Mesendoderm (in vitro differentiated cells): ENCODE measurements around the gene ICA1.

Experiments used
- DNase-seq: peaks from one replicate; pipeline ENCODE4 v3.0.0; 2013
- H2AK5ac ChIP-seq: 2 replicates; pipeline ENCODE4 v1.6.1; 2013; ENCODE audit warnings: low read length, inconsistent platforms
- H2BK120ac ChIP-seq: 2 replicates; pipeline ENCODE4 v1.6.1; 2013; ENCODE audit warnings: low read depth, mild to moderate bottlenecking, low read length, moderate library complexity, mixed read lengths
- H2BK15ac ChIP-seq: replicated peaks from 2 replicates; pipeline ENCODE4 v1.6.1; 2013; ENCODE audit warnings: low read depth, mild to moderate bottlenecking, moderate library complexity
- H2BK5ac ChIP-seq: 2 replicates; pipeline ENCODE4 v1.6.1; 2013; ENCODE audit warnings: low read length, inconsistent platforms
- H3K18ac ChIP-seq: 2 replicates; pipeline ENCODE4 v1.6.1; 2013; ENCODE audit warnings: mild to moderate bottlenecking, low read length, mixed read lengths
- H3K23ac ChIP-seq: one replicate; pipeline ENCODE4 v1.6.1; 2013; ENCODE audit warnings: low read length
- H3K27ac ChIP-seq: 2 replicates; pipeline ENCODE4 v1.5.1; 2013; ENCODE audit warnings: low read depth, mild to moderate bottlenecking, inconsistent platforms, low read length, moderate library complexity
- H3K27me3 ChIP-seq: 2 replicates; pipeline ENCODE4 v1.6.1; 2013; ENCODE audit warnings: low read length, control low read depth, mild to moderate bottlenecking, inconsistent platforms; ENCODE audit not compliant: insufficient read depth, poor library complexity
- H3K36me3 ChIP-seq: 2 replicates; pipeline ENCODE4 v1.6.1; 2013; ENCODE audit warnings: low read length, inconsistent platforms; ENCODE audit not compliant: control insufficient read depth, insufficient read depth
- H3K4ac ChIP-seq: one replicate; pipeline ENCODE4 v1.6.1; 2013; ENCODE audit warnings: low read depth, mild to moderate bottlenecking, low read length, moderate library complexity
- H3K4me1 ChIP-seq: 2 replicates; pipeline ENCODE4 v1.6.1; 2013; ENCODE audit warnings: low read depth, low read length, inconsistent platforms; ENCODE audit not compliant: control insufficient read depth
- H3K4me2 ChIP-seq: 2 replicates; pipeline ENCODE4 v1.6.1; 2013; ENCODE audit warnings: low read length
- H3K4me3 ChIP-seq: 2 replicates; pipeline ENCODE4 v1.5.1; 2013; ENCODE audit warnings: mild to moderate bottlenecking, low read length
- H3K56ac ChIP-seq: one replicate; pipeline ENCODE4 v1.6.1; 2013; ENCODE audit warnings: low read length
- H3K79me1 ChIP-seq: 2 replicates; pipeline ENCODE4 v1.6.1; 2013; ENCODE audit warnings: low read length, inconsistent platforms
- H3K79me2 ChIP-seq: 2 replicates; pipeline ENCODE4 v1.6.1; 2013; ENCODE audit warnings: mild to moderate bottlenecking, low read length; ENCODE audit not compliant: control insufficient read depth, insufficient read depth
- H3K9ac ChIP-seq: 2 replicates; pipeline ENCODE4 v1.6.1; 2013; ENCODE audit warnings: low read length, inconsistent platforms
- H4K5ac ChIP-seq: one replicate; pipeline ENCODE4 v1.6.1; 2013; ENCODE audit warnings: low read length
- H4K8ac ChIP-seq: one replicate; pipeline ENCODE4 v1.6.1; 2013; ENCODE audit warnings: low read depth, mild to moderate bottlenecking, control low read depth, low read length, moderate library complexity
- WGBS: extraction: QIAGEN DNeasy Blood & Tissue Kit; methylation state at CpG from one replicate; pipeline ENCODE4 v1.1.7; 2013; ENCODE audit warnings: low lambda C conversion rate, missing lambda C conversion rate; ENCODE audit not compliant: insufficient coverage; ENCODE audit errors: extremely low coverage; 5-methylcytosine and 5-hydroxymethylcytosine counted together

The ICA1 gene

GRCh38 chr7:8214244-8214824 lies 47.6 kb downstream of the ICA1 start:
- DNase-seq: no peak
- H3K9ac ChIP-seq: no peak overlapping the region
- H3K4ac ChIP-seq: no peak overlapping the region
- no peaks in the 10 kb centered on the region for H3K27me3 ChIP-seq
- H3K79me1 ChIP-seq: no peaks in the 10 kb centered on the region
- H3K4me1 ChIP-seq: peaks cover 3% of the 10 kb centered on the region
- no peak overlapping the region for H2BK5ac ChIP-seq
- no peak overlapping the region for H2BK15ac ChIP-seq
- H3K79me2 ChIP-seq: no peaks in the 10 kb centered on the region
- no peak overlapping the region for H3K23ac ChIP-seq
- H3K27ac ChIP-seq: no peak overlapping the region
- no peak overlapping the region for H4K5ac ChIP-seq
- no CpG with 5 or more reads among the region's 8 CpGs for WGBS
- H3K36me3 ChIP-seq: no peaks in the 10 kb centered on the region
- no peak overlapping the region for H2BK120ac ChIP-seq
- H3K18ac ChIP-seq: no peak overlapping the region
- no peak overlapping the region for H2AK5ac ChIP-seq
- H4K8ac ChIP-seq: no peak overlapping the region
- no peak overlapping the region for H3K56ac ChIP-seq
- no peak overlapping the region for H3K4me3 ChIP-seq
- no peak overlapping the region for H3K4me2 ChIP-seq

- H3K27me3 ChIP-seq: no peaks in the 10 kb centered on the region
- no peak overlapping the region for H2BK5ac ChIP-seq
- no peak overlapping the region for H3K9ac ChIP-seq
- H3K4me2 ChIP-seq: no peak overlapping the region
- H3K4me1 ChIP-seq: peaks cover 5% of the 10 kb centered on the region
- no peak overlapping the region for H3K4me3 ChIP-seq
- no CpG with 5 or more reads among the region's 2 CpGs for WGBS
- no peak overlapping the region for H3K56ac ChIP-seq
- no peak overlapping the region for H2AK5ac ChIP-seq
- no peak overlapping the region for H3K4ac ChIP-seq
- no peaks in the 10 kb centered on the region for H3K36me3 ChIP-seq
- no peak overlapping the region for H4K8ac ChIP-seq
- no peak overlapping the region for H3K18ac ChIP-seq
- H3K23ac ChIP-seq: no peak overlapping the region
- H3K27ac ChIP-seq: no peak overlapping the region
- no peak overlapping the region for H2BK120ac ChIP-seq
- no peak for DNase-seq
- no peaks in the 10 kb centered on the region for H3K79me1 ChIP-seq
- H3K79me2 ChIP-seq: no peaks in the 10 kb centered on the region
- no peak overlapping the region for H4K5ac ChIP-seq
- no peak overlapping the region for H2BK15ac ChIP-seq
Observed at GRCh38 chr7:8213381-8213780, 48.6 kb downstream of the ICA1 start.

- Histone ChIP-seq H3K56ac (no peak overlapping the region), H2BK5ac (no peak overlapping the region), H2AK5ac (no peak overlapping the region), H2BK120ac (no peak overlapping the region), H3K79me1 (no peaks in the 10 kb centered on the region), H4K8ac (no peak overlapping the region), H3K27me3 (no peaks in the 10 kb centered on the region), H3K79me2 (no peaks in the 10 kb centered on the region), H3K4me2 (no peak overlapping the region), H3K23ac (no peak overlapping the region), H2BK15ac (no peak overlapping the region), H3K36me3 (no peaks in the 10 kb centered on the region), H3K4ac (no peak overlapping the region), H4K5ac (no peak overlapping the region), H3K27ac (no peak overlapping the region), H3K4me1 (peaks cover 5% of the 10 kb centered on the region), H3K4me3 (no peak overlapping the region), H3K9ac (no peak overlapping the region), H3K18ac (no peak overlapping the region)
- WGBS: no CpG with 5 or more reads among the region's 5 CpGs
- DNase-seq: no peak
Observed at GRCh38 chr7:8212638-8213037, 49.3 kb downstream of the ICA1 start.

GRCh38 chr7:8211725-8212096 lies 50.3 kb downstream of the ICA1 start:
- Histone ChIP-seq H3K4me1 (peaks cover 5% of the 10 kb centered on the region), H3K4ac (no peak overlapping the region)

GRCh38 chr7:8210845-8211724 lies 50.9 kb downstream of the ICA1 start:
- Histone ChIP-seq H3K4me2 (no peak overlapping the region), H2BK5ac (no peak overlapping the region), H3K36me3 (no peaks in the 10 kb centered on the region), H4K5ac (no peak overlapping the region), H3K4me1 (peaks cover 5% of the 10 kb centered on the region), H3K4me3 (no peak overlapping the region), H3K9ac (no peak overlapping the region), H2BK120ac (no peak overlapping the region), H2BK15ac (no peak overlapping the region), H3K18ac (no peak overlapping the region), H4K8ac (no peak overlapping the region), H3K79me2 (no peaks in the 10 kb centered on the region), H3K27ac (no peak overlapping the region), H3K4ac (no peak overlapping the region), H3K79me1 (no peaks in the 10 kb centered on the region), H3K23ac (no peak overlapping the region), H3K56ac (no peak overlapping the region), H3K27me3 (no peaks in the 10 kb centered on the region), H2AK5ac (no peak overlapping the region)
- no CpG with 5 or more reads among the region's 10 CpGs for WGBS
- DNase-seq: no peak

More at GRCh38 chr7:8211725-8212096, 50.3 kb downstream of the ICA1 start:
- H2BK15ac ChIP-seq: no peak overlapping the region
- H3K18ac ChIP-seq: no peak overlapping the region
- H3K9ac ChIP-seq: no peak overlapping the region
- H3K79me2 ChIP-seq: no peaks in the 10 kb centered on the region
- H3K27me3 ChIP-seq: no peaks in the 10 kb centered on the region
- no peak overlapping the region for H4K5ac ChIP-seq
- no peak overlapping the region for H3K4me2 ChIP-seq
- no peak for DNase-seq
- no peak overlapping the region for H3K4me3 ChIP-seq
- no peak overlapping the region for H2AK5ac ChIP-seq
- no peak overlapping the region for H3K56ac ChIP-seq
- no peaks in the 10 kb centered on the region for H3K36me3 ChIP-seq
- no peak overlapping the region for H3K27ac ChIP-seq
- no peaks in the 10 kb centered on the region for H3K79me1 ChIP-seq
- no peak overlapping the region for H3K23ac ChIP-seq
- H4K8ac ChIP-seq: no peak overlapping the region
- no peak overlapping the region for H2BK5ac ChIP-seq
- no peak overlapping the region for H2BK120ac ChIP-seq
- no CpG with 5 or more reads among the region's 1 CpG for WGBS
